ENCODE data around the gene DCDC1.

DCDC1 gene

GRCh38 chr11:30985536-30985935 is 384.0 kb downstream of the DCDC1 start:
- Histone ChIP-seq H3K27me3 (no peaks in the 10 kb centered on the region), H3K4me3 (no peak overlapping the region), H3K9me3 (no peaks in the 10 kb centered on the region), H3K27ac (no peak overlapping the region), H3K4me1 (no peaks in the 10 kb centered on the region), H3K36me3 (no peaks in the 10 kb centered on the region)
- DNase-seq = no peak
- intact Hi-C loops (cut with DNase I; ENCODE audit: low total_unique reads) = no loop called here
- TF ChIP-seq CTCF (IDR thresholded peaks at IDR 0.05) = no peak

- H3K27ac ChIP-seq = no peak overlapping the region
- H3K27me3 ChIP-seq = no peaks in the 10 kb centered on the region
- H3K36me3 ChIP-seq = no peaks in the 10 kb centered on the region
- no peak for TF ChIP-seq CTCF (IDR thresholded peaks at IDR 0.05)
- H3K9me3 ChIP-seq = no peaks in the 10 kb centered on the region
- H3K4me1 ChIP-seq = no peaks in the 10 kb centered on the region
- H3K4me3 ChIP-seq = no peak overlapping the region
- no peak for DNase-seq
- intact Hi-C loops (cut with DNase I; ENCODE audit: low total_unique reads) = no loop called here
These were observed 384.7 kb downstream of the DCDC1 start for GRCh38 chr11:30984827-30985226.

- Histone ChIP-seq H3K27me3 (no peaks in the 10 kb centered on the region), H3K36me3 (no peaks in the 10 kb centered on the region), H3K27ac (no peak overlapping the region), H3K4me1 (no peaks in the 10 kb centered on the region), H3K9me3 (no peaks in the 10 kb centered on the region), H3K4me3 (no peak overlapping the region)
- DNase-seq = no peak
- no peak for TF ChIP-seq CTCF (IDR thresholded peaks at IDR 0.05)
- intact Hi-C loops (cut with DNase I; ENCODE audit: low total_unique reads) = no loop called here
These were observed 385.1 kb downstream of the DCDC1 start for GRCh38 chr11:30984442-30984816.

- H3K9me3 ChIP-seq = no peaks in the 10 kb centered on the region
- no peak for TF ChIP-seq CTCF (IDR thresholded peaks at IDR 0.05)
- no peak for DNase-seq
- no peak overlapping the region for H3K4me3 ChIP-seq
- no peaks in the 10 kb centered on the region for H3K4me1 ChIP-seq
- intact Hi-C loops (cut with DNase I; ENCODE audit: low total_unique reads) = no loop called here
- H3K36me3 ChIP-seq = no peaks in the 10 kb centered on the region
- H3K27me3 ChIP-seq = no peaks in the 10 kb centered on the region
- no peak overlapping the region for H3K27ac ChIP-seq
These were observed 385.6 kb downstream of the DCDC1 start for GRCh38 chr11:30983776-30984441.

GRCh38 chr11:30983143-30983542 is 386.4 kb downstream of the DCDC1 start:
- DNase-seq = no peak
- intact Hi-C loops (cut with DNase I; ENCODE audit: low total_unique reads) = no loop called here
- H3K36me3 ChIP-seq = no peaks in the 10 kb centered on the region
- H3K27me3 ChIP-seq = no peaks in the 10 kb centered on the region
- no peak overlapping the region for H3K27ac ChIP-seq
- H3K9me3 ChIP-seq = no peaks in the 10 kb centered on the region
- H3K4me1 ChIP-seq = no peaks in the 10 kb centered on the region
- H3K4me3 ChIP-seq = no peak overlapping the region
- no peak for TF ChIP-seq CTCF (IDR thresholded peaks at IDR 0.05)

- no peak for DNase-seq
- no peak for TF ChIP-seq CTCF (IDR thresholded peaks at IDR 0.05)
- intact Hi-C loops (cut with DNase I; ENCODE audit: low total_unique reads) = no loop called here
These were observed 402.0 kb downstream of the DCDC1 start for GRCh38 chr11:30967579-30967978.

More at GRCh38 chr11:30967579-30967978, 402.0 kb downstream of the DCDC1 start:
- Histone ChIP-seq H3K9me3 (peaks cover 0 to 3% (median 0%) of the 10 kb centered on the region in 3 donors), H3K36me3 (no peaks in the 10 kb centered on the region), H3K27me3 (no peaks in the 10 kb centered on the region), H3K4me1 (no peaks in the 10 kb centered on the region), H3K27ac (no peak overlapping the region), H3K4me3 (no peak overlapping the region)

Measured in tibial artery (tissue), 4 donors.